Measurements from ENCODE around the gene SCFD2.

GRCh38 chr4:53061091-53061850 lies 304.6 kb downstream of the SCFD2 start:
- TF ChIP-seq EZH2phosphoT487 (IDR thresholded peaks at IDR 0.05; ENCODE audit: low read depth) = no peak
- TF ChIP-seq CTCF (IDR thresholded peaks at IDR 0.05; ENCODE audit: low read depth, low read length) = no peak
